HG03469 (cell line): ENCODE measurements around the gene OR3A2.
"Not testable (repeated sequence)": the region's sequence is repeated elsewhere in the genome, so short reads cannot be mapped to it uniquely, and the experiment has no call there.

Experiments used
- ATAC-seq: cut with Tn5 transposase; IDR thresholded peaks from one replicate; pipeline ENCODE4 v1.9.1; 2021; ENCODE audit warnings: mild to moderate bottlenecking, moderate library complexity, moderate number of reproducible peaks; ENCODE audit not compliant: unreplicated experiment

OR3A2 gene

DNA sequence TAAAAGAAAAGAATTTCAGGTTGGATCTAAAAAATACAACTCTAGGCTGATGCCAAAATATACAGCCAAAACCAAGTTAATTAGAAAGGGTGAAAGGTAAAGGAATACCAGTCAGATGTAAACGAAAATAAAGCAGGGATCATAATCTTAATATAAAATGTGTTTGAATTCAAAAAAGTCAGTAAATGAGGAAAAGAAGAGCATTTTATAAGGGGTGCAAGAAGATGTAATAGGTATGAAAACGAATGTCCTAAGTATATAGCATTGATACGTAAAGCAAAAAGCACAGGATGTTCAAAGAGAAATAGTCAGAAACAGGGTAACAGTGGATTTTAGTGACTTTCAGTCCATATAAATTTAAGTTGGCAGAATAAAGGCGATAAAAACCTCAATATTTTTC, 90.5 kb downstream of the OR3A2 start:
- no peak for ATAC-seq

DNA sequence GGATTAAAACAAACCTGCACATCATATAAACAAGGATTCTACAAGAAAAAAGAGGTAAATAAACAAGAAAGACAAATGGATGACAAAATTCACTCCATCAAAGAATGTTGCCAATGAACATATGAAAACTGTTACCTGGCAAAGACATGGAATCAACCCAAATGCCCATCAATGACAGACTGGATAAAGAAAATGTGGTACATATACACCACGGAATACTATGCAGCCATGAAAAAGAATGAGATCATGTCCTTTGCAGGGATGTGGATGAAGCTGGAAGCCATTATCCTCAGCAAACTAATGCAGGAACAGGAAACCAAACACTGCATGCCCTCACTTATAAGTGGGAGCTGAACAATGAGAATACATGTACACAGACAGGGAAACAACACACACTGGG, 92.6 kb downstream of the OR3A2 start:
- not testable (repeated sequence) for ATAC-seq

DNA sequence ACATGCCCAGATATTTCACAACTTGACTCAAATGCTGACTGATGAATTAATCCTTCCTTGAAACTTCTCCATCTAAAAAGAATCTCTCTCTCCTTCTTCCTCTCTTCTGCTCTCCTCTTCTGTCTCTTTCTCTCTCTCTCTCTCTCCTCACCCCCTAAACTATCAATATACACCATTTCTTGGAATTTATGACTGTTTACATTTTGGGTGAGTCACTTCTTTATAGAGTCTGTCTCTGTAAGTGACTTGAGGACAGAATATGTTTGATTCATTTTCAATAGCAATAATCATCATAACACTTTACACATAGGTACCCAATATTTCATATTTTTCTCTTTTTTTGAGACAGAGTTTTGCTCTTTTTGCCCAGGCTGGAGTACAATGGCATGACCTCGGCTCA, 103.2 kb downstream of the OR3A2 start:
- ATAC-seq: no peak

DNA sequence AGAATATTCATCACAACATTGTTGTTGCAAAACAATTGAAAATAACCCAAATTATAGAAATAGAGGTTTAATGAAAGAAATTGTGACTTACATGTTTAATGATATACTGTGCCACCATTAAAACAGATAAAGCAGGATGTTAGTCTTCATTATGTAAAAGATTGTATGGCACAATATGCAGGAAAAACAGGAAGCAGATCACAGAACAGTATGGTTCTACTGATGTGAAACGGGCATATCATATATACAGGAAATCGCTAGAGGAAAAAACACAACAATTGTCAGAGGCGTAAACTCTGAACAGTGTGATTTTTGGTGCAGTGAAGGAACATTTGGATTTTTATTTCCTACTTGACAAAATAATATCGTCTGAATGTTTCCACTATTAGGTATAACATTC, 110.0 kb downstream of the OR3A2 start:
- no peak for ATAC-seq

DNA sequence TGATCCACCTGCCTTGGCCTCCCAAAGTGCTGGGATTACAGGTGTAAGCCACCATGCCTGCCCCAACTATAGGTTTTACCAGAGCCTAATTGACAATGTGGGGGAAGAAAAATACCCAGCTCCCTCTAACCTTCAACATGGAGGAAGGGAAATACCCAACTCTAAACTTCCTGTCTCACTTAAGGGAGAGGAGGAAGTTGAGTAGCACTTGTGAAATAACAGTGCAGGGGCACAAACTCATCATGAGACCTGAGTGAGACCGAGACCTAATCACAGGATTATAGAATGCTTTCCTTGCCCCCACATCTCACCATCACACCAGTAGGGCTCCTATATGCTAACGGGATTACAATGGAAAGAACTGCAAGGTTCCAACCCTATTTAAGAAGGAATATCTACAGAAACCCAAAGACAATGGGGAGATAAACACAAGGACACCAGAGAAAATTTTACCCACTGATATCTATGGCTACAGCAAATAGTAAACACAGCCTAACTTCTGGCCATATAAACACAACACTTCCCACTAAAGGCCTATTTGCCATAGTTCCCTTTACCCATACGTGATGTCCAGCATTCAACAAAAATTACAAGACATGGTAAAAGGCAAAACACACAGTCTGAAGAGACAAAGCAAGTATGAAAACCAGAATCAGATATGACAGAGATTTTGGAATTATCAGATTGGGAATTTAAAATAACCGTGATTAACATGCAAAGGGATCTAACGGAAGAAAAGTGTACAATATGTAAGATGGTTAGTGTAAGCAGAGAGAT, 114.8 kb downstream of the OR3A2 start:
- no peak for ATAC-seq

DNA sequence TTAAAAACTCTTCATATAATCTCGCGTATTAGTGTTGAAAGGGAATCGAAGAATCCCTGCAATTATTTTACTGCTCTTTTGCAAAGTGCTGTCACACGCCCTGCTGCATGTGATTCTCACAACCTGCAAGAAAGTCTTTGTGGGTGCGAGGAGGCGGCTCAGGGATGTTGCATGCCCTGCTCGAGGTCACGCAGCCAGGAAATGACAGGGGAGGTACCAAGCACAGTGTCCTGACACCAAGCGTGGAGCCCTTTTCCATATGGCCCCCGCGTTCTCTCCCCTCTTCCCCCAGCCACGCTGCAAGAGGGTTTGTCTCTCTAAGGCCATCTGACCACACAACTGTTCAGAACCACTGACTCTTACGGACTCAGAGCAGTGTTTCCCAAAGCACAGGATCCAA, 125.5 kb downstream of the OR3A2 start:
- no peak for ATAC-seq

DNA sequence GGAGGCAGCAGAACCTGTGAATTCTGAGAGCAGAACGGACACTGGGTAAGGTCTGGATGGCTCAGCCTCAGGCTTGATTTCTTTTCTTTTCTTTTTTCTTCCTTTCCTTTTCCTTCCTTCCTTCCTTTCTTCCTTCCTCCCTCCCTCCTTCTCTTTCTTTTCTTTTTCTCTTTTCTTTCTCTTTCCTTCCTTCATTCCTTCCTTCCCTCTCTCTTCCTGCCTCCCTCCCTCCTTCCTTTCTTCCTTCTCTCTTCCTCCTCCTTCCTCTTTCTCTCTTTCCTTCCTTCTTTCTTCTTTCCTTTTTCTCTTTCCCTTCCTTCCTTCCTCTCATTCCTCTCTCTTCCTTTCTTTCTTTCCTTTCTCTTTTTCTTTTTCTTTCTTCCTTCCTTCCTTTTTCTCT, 125.9 kb downstream of the OR3A2 start:
- ATAC-seq: no peak

DNA sequence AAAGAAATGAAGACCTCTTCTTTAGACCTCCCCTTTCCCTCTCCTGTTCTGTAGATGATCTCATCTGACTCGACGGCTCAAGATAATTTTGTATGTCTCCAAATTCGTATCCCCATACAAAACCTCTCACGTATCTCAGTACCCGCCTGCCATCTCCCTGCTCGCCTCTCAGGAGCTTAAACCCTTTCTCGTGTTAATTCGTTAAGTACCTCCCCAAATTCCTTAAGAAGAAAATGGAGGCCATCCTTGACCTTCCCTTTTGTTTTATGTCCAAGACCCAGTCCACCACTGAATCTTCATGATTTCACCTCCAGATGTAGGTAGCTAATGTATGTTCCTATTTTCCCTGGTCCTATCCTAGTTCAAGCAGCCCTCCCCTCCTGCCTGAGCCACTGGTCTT, 129.5 kb downstream of the OR3A2 start:
- ATAC-seq: no peak

DNA sequence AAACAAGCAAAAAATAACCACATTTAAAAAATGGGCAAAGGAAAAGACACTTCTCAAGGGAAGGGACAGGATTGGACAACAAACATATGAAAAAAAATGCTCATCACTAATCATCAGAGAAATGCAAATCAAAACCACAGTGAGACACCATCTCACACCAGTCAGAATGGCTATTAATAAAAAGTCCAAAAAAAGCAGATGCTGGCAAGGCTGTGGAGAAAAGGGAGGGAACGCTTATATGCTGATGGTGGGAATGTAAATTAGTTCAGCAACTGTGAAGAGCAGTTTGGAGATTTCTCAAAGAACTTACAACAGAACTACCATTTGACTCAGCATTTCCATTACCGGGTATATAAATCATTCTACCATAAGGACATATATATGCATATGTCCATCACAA, 137.1 kb downstream of the OR3A2 start:
- not testable (repeated sequence) for ATAC-seq

DNA sequence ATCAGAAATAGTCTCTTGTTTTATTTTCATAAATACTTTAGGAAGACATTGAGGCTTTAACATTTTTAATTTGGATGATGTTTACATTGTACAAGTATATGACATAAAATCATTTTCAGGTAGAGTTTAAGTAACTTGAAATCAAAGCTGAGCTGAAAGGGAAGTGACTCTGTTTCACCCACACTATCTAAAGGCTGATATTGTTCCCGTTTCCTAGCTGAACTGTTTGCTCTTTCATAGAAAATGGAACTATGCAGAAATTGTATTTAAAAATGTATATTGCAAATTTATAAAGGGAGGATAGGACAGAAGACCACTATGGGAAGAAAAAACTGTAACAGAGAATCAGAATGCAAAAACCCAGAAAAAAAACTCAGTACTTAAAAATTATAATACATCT, 141.3 kb downstream of the OR3A2 start:
- ATAC-seq: not testable (repeated sequence)

DNA sequence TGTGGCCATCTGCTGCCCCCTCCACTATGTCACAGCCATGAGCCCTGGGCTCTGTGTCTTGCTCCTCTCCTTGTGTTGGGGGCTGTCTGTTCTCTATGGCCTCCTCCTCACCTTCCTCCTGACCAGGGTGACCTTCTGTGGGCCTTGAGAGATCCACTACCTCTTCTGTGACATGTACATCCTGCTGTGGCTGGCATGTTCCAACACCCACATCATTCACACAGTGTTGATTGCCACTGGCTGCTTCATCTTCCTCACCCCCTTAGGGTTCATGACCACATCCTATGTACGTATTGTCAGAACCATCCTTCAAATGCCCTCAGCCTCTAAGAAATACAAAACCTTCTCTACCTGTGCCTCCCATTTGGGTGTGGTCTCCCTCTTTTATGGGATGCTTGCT, 145.1 kb downstream of the OR3A2 start:
- not testable (repeated sequence) for ATAC-seq

DNA sequence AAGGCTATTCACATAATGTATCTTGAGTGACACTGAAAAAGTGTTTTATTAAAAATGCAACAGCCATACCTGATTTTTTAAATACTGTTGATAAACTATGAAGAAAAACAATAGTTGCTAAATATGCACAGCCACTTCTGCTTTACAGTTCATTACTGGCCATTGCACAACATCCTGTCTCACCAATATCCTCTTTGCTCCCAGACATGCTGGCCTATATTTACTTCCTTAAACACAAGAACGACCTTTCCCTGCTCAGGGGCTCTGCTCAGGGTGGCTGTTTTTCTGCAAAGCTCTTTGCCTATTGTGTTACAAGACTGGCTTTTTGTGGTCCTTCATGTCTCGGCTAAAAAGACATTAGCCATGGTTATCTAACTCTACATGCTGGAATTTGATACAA, 147.4 kb downstream of the OR3A2 start:
- not testable (repeated sequence) for ATAC-seq

DNA sequence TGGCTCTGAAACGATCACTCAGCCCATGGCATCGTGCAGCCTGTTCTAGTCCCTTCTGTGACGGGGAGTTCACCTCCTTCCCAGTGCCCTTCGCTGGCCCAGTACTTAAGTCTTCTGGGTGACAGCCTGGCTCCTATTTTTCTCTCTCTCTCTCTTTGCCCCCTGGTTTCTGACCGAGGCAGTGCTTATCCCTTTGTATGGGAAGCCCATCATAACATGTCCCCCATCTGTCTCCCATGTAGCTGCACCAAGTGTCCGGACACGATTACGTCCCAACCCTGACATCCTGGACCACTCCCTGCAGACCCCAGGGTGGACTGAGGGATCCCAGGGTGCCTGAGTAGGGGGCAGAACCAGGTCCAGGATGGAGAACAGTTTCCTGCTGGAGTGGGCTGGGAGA, 153.8 kb downstream of the OR3A2 start:
- ATAC-seq: not testable (repeated sequence)
